DMS114 treated with DMSO at 0.1 percent for 48 hours (cell line): ENCODE data around the gene ARHGEF37.
A peak's percentile ranks its signal among the peaks of the same experiment; 100 is the strongest.
"Not testable (repeated sequence)": the region's sequence is repeated elsewhere in the genome, so short reads cannot be mapped to it uniquely, and the experiment has no call there.

Source experiments
- DNase-seq: peaks from one replicate; lab custom pipeline; 2025; ENCODE audit not compliant: unreplicated experiment; lab: John Stamatoyannopoulos, UW

Gene ARHGEF37

DNA sequence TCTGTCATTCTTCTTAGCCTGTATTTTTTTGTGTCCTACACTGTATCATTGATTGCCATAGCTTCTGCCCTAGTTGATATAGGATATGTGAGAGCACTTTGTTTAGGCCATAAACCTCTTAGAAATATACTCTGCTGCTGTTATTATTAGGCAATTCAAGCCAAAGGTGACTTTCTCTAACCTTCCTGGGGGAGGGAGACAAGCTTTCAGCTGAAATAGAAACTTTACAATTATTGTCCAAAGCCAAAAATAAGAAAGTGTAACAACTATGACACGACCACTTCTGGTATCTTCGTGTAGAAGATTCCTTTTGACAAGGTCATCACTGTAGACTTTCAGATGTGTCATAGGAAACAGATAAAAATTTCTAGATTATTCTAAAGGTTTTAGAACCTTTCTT, 17.8 kb upstream of the ARHGEF37 start:
- DNase-seq: no peak

DNA sequence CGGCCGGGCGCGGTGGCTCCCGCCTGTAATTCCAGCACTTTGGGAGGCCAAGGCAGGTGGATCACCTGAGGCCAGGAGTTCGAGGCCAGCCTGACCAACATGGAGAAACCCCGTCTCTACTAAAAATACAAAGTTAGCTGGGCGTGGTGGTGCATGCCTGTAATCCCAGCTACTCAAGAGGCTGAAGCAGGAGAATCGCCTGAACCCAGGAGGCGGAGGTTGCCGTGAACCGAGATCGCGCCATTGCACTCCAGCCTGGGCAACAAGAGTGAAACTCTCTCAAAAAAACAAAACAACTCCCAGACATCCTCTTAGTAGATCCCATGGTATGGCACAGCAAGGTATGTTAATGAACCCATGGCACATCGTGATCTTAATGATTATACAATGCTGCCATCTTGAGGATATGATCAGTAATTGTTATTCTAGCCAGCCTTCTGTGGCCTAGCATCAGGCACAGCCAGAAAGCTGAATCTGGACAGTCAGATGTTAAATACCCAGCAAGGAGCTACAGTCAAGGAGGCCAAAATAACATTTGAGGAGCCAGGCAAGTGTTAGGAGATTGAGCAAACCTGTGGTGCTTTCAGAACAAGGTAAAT, 16.7 kb upstream of the ARHGEF37 start:
- peak; percentile 54 for DNase-seq

DNA sequence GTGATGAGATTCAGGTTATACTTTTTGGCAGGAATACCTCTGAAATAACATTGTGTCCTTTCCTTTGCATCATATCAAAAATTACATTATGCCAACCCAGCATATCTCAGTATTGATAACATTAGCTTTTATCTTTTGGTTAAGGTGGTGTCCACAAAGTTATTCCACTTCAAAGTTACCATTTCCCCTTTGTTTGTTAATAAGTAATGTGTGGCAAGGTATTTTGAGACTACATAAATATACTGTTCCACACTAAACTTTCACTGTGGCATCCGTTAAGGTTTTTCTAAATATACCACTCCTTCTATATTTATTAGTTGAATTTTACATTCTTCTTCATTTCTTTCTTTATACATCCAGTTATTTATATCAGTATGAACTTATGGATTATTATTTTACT, 14.1 kb upstream of the ARHGEF37 start:
- no peak for DNase-seq

DNA sequence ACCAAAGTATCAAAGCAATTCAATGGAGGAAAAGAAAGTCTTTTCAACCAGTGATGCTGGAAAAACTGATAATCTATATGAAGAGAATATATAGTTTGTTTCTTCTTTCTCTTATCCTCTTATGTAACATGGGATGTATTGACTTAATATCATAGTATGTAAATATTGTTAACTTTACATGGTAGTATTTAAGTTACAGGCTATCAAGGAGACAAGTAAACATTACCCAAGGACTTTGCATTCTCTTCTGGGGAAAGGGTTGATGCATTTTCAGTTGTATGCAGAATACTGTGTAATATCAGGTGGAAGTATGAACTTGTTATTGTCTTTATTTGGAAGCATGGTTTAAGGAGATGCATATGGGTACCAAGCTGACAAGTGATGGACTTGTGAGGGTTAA, 9.1 kb upstream of the ARHGEF37 start:
- no peak for DNase-seq

DNA sequence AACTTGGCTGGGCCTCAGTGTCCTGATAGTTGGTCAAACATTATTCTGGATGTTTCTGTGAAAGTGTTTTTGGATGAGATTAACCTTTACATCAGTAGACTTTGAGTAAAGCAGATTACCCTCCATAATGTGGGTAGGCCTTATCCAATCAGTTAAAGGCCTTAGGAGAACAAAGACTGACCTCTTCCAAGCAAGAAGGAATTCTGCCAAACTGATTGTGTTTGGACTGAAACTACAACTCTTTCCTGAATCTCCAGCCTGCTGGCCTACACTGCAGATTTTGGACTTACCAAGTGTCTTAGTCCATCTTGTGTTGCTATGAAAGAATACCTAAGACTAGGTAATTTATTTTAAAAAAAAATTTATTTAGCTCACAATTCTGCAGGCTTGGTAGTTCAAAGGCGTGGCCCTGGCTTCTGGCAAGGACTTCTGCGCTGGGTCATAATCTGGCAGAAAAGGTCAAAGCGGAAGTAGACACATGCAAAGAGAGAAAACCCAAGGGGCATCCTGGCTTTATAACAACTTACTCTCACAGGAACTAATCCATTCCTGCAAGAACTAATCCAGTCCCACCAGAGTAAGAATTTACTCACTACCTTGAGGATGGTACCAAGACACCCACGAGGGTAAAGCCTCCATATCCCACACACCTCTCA, 8.6 kb upstream of the ARHGEF37 start:
- no peak for DNase-seq

DNA sequence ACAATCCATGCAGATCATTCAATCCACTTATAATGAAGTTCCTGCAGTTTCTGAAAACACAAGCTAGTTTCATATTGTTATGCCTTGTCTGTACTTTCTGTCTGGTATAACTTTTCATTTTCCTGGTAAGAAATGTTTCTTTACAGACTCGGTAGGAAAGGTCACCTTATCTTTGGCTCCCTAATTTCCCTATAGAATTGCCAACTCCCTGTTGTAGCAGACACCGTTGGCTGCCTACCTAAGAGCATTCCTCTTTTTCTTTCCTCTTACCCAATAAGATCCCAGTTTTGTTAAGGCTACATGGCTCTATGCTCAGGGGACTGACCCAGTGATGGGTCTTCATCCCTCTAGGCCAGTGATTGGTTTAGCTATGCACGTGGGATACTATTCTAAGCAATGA, 6.2 kb upstream of the ARHGEF37 start:
- DNase-seq: no peak

DNA sequence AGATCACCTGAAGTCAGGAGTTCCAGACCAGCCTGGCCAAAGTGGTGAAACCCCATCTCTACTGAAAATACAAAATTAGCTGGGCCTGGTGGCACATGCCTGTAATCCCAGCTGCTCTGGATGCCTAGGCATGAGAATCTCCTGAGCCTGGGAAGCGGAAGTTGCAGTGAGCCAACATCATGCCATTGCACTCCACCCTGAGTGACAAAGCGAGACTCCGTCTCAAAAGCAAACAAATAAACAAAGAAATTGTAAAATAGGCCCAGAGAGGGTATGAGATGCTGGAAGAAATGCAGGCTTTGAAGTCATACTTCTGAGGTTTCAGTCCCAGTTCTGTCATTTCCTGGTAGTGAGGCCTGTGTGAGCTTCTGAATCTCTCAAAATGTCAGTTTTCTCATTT, 5.3 kb upstream of the ARHGEF37 start:
- no peak for DNase-seq

DNA sequence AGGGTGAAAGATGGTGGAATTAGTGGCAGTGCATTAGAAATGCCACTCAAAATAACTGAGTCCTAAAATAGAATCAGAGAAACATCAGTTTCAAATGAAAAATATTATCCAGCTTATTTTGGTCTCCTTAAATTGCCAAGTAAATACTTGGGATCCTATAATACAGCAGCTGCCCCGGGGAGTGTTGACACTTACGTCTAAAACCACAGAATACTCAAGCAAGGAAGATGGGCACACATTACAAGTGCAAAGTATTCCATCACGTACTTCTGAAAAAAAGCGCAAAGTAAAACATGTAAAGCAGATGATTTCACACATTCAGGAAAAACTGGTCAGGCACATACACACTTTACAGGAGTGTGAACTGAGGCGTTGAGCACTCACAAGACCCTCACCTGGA, 2.4 kb upstream of the ARHGEF37 start:
- DNase-seq: no peak

DNA sequence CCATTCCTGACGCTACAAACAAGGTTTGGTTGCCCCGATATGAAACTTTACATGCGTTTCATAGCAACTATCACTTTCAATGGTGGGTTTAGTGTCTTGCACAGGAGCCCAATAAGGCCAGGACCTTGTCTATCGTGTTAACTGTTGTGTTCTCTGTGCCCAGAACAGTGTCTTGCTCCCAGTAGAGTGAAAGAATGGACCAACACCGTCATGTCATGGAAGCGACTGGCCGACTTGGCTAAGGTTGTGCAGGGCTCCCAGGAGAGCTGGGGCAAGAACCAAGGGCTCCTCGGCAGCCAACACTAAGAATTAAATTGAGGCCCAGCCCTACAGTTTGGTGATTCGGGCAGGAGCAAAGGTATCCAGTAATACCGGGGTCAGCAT, 498 bp upstream of the ARHGEF37 start:
- DNase-seq: no peak

DNA sequence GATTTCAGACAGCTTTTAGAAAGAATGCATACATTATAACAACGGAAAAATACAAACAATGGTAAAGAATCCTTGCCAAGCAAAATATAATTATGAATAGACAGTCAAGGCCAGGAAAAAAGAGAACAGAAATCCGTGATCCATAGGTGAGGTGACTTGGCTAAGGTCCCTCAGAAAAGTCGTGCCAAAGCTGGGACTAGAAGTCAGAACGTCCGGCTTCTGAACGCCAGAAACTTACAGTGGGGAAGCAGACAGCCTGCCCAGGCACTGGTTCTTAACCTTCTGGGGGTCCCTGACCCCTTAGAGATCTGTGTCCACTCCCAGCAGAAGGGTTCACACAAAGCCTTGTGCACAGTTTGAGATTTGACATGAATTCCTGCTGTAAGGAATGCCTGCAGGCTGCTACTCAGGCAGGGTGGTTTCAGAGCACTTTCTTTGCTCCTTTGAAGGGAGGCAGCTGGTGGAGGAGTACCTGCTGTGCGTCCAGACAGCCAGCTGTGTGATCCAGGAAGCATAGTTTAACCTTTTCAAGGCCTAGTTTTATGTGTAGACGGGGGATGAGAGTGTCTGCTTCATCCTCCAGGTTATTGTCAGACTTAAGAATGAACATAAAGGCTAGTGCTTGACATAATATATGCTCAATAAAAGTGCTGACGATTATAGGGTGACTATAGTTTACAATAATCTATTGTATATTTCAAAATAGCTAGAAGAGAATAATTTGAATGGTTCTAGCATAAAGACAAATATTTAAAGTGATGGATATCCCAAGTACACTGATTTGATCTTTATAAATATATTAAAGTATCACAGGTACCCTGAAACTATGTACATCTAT, 852 bp downstream of the ARHGEF37 start:
- DNase-seq: no peak

DNA sequence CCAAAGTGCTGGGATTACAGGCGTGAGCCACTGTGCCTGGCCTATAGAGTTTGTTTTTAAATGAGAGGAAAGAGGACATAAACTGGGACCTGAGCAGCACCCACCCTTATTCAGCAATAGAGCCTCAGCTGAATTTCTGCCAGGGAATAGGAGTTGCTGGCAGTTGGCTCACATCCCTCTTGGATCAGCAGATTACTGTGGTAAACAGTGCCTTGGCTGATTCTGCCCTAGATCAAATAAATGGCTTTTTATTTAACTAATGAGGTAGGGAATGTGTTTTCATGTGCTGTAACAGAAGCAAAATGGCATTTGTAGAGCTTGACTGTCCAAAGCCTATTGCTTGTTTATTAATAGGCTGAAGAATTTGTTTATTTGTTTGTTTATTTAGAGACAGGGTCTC, 2.1 kb downstream of the ARHGEF37 start:
- DNase-seq: no peak

DNA sequence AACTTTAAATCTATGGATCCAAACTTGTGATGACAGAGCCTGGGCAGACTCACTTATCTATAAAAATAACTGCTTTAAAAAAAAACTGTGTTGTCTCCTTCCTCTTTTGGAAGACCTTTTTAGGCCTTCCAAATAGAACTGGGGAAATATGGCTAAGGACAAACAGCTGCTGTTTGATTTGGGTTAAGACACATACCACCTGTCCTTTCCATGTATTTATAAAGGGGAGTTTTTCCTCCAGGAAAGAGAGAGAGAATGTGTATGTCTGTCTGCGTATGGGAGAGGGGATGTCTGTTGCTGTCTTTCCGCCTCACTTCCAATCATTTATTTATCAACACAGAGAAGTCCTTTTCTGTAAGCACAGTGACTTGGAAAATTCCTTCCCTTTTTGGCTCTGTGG, 2.8 kb downstream of the ARHGEF37 start:
- no peak for DNase-seq

DNA sequence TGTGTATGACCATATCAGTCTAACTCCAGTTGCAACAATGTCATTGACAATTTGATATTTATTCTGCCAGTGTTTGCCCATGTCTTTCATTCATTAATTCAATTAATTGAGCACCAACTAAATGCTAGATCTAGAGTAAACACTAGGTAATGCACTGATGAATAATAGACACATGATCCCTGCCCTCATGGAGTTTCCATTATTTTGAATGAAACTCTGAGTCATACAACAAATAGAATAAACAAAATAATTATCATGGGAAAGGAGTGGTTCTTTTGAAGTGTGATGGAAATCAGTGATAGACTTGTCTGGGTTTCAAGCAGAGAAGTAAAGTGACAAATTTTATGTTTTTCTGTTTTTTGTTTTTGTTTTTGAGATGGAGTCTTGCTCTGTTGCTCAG, 4.6 kb downstream of the ARHGEF37 start:
- DNase-seq: no peak

DNA sequence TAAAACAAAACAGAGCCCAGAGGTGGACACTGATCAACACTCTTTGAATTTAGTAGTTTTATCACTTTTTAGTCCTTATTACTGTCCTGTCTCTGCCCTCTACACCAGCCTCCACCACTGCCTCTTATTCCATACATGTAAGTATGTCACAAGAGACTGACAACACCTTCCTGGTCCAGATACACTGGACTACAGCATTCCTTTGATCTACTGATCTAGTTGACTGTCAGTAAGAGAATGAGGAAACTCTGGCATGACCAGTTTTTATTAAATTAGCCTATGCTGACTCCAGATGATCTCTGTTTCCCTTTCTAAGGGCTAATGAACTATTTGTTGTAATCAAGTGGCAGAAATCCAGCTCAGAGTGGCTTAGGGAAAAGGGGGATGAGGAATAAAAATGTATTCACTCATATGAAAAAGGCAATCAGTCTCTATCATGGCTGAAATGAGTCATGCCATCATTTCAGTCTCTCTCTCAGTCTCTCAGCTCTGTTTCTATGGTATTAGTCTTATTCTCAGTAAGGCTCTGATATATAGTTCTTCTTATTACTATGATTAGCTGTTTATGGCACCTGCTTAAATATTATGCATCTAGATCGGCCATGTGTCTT, 5.5 kb downstream of the ARHGEF37 start:
- no peak for DNase-seq

DNA sequence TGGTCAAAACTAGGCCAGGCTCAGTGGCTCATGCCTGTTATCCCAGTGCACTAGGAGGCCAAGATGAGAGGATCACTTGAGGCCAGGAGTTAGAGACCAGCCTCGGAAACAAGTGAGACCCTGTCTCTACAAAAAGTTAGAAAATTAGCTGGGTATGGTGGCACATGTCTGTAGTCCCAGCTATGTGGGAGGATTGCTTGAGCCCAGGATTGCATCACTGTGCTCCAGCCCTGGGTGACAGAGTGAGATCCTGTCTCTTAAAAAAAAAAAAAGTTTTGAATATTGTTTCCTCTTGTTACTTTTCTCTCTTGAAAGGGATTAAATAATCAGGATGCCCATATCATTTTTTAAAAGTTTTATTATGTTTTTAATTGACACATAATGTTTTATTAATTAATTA, 7.6 kb downstream of the ARHGEF37 start:
- no peak for DNase-seq

DNA sequence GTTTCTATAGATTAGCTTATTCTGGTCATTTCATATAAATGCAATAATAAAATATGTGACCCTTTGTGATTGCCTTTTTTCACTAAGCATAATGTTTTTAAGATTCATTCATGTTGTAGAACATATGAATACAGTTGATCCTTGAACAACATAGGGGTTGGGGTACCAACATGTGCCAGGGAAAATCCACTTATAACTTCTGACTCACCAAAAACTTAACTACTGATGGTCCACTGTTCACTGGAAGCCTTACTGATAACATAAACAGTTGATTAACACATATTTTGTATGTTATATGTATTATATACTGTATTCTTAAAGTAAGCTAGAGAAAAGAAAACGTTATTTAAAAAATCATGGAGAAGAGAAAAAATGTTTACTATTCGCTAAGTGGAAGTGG, 12.1 kb downstream of the ARHGEF37 start:
- no peak for DNase-seq

DNA sequence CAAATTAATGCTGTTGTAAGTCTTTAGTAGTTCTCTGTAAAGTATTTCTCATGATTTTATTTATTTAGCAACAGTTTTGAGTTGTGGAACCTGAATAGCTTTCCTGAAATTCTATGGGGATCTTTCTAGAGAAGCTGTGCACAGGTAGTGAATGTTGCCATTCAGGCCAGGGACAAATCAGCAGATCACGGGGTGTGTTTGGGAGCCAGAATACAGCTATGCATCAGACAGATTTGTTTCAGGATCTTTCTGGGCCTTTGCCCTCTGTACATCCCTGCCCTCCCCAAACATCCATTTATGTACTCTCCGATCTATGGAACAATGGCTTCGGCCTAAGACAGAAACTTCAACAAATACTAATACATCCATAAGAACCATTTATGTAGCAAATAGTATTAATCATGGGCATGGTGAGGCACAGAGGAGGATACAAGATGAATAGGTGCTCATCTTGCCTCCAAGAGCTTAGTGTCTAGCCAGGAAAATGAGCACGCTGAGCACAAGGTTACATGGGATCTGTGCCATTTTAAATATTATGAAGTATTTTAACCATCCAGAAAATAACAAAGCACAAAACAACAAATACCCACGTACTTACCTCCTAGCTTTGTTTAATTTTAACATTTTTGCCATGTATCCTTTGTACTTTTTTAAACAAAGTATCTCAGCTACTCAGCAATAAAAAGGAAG, 13.1 kb downstream of the ARHGEF37 start:
- no peak for DNase-seq

DNA sequence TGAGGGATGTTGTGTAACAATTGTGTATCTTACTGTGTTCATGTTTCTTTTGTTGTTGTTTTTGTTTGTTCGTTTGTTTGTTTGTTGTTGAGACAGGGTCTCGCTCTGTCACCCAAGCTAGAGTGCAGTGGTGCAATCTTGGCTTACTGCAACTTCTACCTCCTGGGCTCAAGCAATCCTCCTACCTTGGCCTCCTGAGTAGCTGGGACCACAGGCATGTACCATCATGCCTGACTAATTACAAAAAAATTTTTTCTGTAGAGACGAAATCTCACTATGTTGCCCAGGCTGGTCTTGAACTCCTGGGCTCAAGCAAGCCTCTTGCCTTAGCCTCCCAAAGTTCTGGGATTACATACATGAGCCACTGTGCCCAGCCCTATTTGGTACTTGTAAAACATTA, 13.8 kb downstream of the ARHGEF37 start:
- DNase-seq: not testable (repeated sequence)

DNA sequence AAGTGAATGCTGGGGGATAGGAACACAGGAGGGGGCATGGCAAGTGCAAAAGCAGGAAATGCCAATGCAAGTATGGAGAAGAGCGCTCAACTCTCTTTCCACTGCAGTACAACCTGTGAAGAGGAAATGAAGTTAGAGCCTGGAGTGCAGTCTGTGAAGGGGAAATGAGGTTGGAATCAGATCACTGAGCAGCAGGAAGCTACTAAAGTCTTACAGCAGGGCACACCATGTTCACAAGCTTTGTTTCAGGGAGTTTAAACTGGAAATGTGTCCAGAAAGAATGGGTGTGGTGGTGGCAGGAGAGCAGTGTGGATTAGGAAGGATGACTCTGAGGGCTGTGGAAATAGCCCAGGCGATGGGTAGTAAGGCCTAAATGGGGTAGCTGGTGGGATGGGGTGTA, 15.4 kb downstream of the ARHGEF37 start:
- DNase-seq: no peak

DNA sequence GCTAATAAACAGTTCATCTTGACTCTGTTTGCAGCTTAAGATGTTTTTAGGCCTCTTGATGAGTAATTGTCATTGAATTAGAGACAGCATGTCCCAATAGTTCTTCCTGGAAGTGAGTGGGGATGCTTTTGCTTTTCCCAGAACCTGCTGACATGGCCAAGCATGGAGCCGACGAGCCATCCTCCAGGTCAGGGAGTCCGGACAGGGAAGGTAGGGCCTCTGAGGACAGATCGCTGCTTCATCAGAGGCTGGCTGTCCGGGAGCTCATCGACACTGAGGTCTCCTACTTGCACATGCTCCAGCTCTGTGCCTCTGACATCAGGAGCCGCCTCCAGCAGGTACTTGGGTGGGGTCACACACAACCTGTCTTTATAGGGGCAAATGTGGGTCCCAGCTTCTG, 16.3 kb downstream of the ARHGEF37 start:
- no peak for DNase-seq

DNA sequence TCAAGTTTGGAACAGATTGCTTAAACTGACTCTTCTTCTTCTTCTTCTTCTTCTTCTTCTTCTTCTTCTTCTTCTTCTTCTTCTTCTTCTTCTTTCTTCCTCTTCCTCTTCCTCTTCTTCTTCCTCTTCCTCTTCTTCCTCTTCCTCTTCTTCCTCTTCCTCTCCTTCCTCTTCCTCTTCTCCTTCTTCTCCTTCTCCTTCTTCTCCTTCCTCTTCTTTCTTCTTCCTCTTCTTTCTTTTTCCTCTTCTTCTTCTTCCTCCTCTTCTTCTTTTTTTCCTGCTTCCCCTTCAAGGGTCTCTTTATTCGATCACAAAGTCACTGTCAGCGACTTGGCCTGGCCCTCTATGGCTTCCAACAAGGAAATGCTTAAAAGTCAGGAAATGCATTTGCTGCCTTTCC, 16.9 kb downstream of the ARHGEF37 start:
- not testable (repeated sequence) for DNase-seq
